Islet precursor cell (in vitro differentiated cells): ENCODE results near the gene TTC22.
A peak's percentile ranks its signal among the peaks of the same experiment; 100 is the strongest.

Experiments used
- DNase-seq: peaks from one replicate; pipeline ENCODE4 v3.0.0-alpha.2; 2018

The TTC22 gene

GRCh38 chr1:54781023-54781723 lies 19.9 kb downstream of the TTC22 start:
- peak; percentile 70 for DNase-seq

- DNase-seq = no peak
Measured at GRCh38 chr1:54777431-54777830, 23.7 kb downstream of the TTC22 start.

GRCh38 chr1:54777011-54777410 lies 24.1 kb downstream of the TTC22 start:
- peak; percentile 37 for DNase-seq

- peak; percentile 41 for DNase-seq
Measured at GRCh38 chr1:54775828-54776721, 25.0 kb downstream of the TTC22 start.

- DNase-seq = peak; percentile 68
Measured at GRCh38 chr1:54774820-54775498, 26.2 kb downstream of the TTC22 start.

GRCh38 chr1:54772951-54773350 lies 28.2 kb downstream of the TTC22 start:
- DNase-seq = no peak

- DNase-seq = no peak
Measured at GRCh38 chr1:54768093-54768492, 33.0 kb downstream of the TTC22 start.

GRCh38 chr1:54767526-54767925 lies 33.6 kb downstream of the TTC22 start:
- no peak for DNase-seq

GRCh38 chr1:54766726-54767125 lies 34.4 kb downstream of the TTC22 start:
- DNase-seq = no peak

GRCh38 chr1:54764922-54765561 lies 36.1 kb downstream of the TTC22 start:
- DNase-seq = no peak

GRCh38 chr1:54764133-54764921 lies 36.8 kb downstream of the TTC22 start, which contains the start of gene PARS2:
TSS of gene PARS2 (minus strand) at chr1:54764523. CDS start at chr1:54759161, 5,362 bp downstream.
- DNase-seq = peak; percentile 99

GRCh38 chr1:54763816-54764132 lies 37.3 kb downstream of the TTC22 start:
- DNase-seq = no peak

- no peak for DNase-seq
Measured at GRCh38 chr1:54758678-54759348, 42.3 kb downstream of the TTC22 start.

- no peak for DNase-seq
Measured at GRCh38 chr1:54757833-54758232, 43.3 kb downstream of the TTC22 start.

GRCh38 chr1:54754486-54755285 lies 46.4 kb downstream of the TTC22 start:
- no peak for DNase-seq

GRCh38 chr1:54754045-54754444 lies 47.1 kb downstream of the TTC22 start:
- no peak for DNase-seq

- DNase-seq = no peak
Measured at GRCh38 chr1:54751426-54751825, 49.7 kb downstream of the TTC22 start.

- DNase-seq = no peak
Measured at GRCh38 chr1:54750596-54750995, 50.5 kb downstream of the TTC22 start.

- no peak for DNase-seq
Measured at GRCh38 chr1:54748094-54748835, 52.9 kb downstream of the TTC22 start.

- no peak for DNase-seq
Measured at GRCh38 chr1:54745864-54746263, 55.3 kb downstream of the TTC22 start.
